GM03348 (cell line): ENCODE results near the gene RER1.

Source experiments
- DNase-seq: peaks from one replicate; pipeline ENCODE4 v3.0.0; 2012; ENCODE audit warnings: low spot score

RER1 gene

GRCh38 chr1:2391041-2391930 is at the start of gene RER1, which contains the start of gene MORN1:
Gene RER1, plus strand, starts transcription at chr1:2391841. Its CDS starts 3,950 bp downstream, at chr1:2395791.
Gene MORN1, minus strand, starts transcription at chr1:2391554. Its CDS starts 21 bp downstream, at chr1:2391533.
- DNase-seq, result peak; percentile 99

DNA sequence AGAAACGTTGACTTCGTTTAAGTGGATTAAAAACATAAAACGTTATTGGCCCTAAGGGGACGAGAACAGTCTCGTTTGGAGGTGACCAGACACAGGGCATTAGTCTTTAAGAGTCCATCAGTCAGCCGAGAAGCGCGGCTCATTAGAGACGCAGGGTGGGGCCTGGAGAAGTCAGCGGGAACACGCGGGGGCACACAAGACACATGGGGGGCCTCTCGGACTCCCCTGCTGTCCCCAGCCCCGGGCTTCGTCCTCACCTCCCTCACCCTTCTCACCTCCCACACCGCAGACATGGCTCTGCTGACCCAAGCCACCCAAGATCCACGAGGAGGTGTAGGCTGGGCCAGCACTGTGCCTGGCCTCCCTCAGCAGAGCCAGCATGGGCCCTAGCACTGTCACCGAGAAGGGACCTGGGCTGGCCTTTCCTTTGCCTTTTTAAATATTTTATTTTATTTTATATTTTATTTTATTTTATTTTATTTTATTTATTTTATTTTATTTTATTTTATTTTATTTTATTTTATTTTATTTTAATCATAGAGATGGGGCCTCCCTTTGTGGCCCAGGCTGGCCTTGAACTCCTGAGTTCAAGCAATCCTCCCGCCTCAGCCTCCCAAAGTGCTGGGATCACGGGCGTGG is 49.1 kb upstream of the RER1 start:
- no peak for DNase-seq

GRCh38 chr1:2343023-2343935 is 48.4 kb upstream of the RER1 start:
- no peak for DNase-seq

DNA sequence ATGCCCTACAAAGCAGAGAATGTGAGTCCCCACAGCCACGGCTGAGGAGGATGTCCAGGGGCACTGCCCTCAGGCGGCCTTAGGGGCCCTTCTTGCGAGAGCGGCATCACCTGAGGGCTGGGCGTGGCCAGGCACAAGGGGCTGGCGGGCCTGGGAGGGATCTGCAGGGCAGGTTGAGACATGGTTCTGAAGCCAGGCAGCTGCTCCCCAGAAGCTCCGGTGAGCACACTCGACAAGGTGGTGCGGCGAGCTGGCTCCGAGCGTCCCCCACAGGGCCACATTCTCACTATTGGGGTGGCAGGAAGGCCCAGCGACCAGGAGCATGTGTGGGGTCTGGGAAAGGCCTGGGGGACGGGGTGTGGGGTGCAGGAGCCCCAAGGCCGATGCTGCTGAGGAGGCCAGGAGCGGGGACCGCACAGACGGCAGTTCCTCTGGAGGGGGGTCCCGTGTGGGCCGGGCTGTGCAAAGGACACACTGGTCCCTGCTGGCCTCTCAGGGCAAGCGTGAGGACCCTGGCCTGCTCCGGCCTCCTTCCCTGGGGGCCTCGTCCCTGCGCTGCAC is 47.4 kb upstream of the RER1 start:
- no peak for DNase-seq

DNA sequence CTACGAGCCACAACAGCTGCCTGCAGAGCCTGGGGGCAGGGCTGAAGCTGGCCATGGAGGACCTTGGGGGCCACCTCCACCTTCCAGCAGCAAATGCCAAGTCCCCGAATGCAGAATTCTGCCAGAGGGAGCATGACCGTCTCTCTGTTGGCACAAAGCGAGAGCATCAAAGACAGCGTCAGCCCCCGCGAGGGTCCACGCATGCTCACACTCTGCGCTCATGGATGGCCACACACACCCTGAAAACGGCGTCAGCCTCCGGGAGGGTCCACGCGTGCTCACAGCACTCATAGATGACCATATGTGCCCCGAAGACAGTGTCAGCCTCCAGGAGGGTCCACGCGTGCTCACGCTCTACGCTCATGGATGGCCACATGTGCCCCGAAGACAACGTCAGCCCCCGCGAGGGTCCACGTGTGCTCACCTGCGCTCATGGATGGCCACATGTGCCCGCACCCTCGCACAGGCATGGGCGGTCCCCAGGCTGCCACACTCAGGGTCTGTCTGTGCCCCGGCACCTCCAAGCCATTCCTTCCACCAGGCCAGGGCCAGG is 46.8 kb upstream of the RER1 start:
- DNase-seq, result no peak

- no peak for DNase-seq
Observed at GRCh38 chr1:2345297-2346075, 46.2 kb upstream of the RER1 start.

DNA sequence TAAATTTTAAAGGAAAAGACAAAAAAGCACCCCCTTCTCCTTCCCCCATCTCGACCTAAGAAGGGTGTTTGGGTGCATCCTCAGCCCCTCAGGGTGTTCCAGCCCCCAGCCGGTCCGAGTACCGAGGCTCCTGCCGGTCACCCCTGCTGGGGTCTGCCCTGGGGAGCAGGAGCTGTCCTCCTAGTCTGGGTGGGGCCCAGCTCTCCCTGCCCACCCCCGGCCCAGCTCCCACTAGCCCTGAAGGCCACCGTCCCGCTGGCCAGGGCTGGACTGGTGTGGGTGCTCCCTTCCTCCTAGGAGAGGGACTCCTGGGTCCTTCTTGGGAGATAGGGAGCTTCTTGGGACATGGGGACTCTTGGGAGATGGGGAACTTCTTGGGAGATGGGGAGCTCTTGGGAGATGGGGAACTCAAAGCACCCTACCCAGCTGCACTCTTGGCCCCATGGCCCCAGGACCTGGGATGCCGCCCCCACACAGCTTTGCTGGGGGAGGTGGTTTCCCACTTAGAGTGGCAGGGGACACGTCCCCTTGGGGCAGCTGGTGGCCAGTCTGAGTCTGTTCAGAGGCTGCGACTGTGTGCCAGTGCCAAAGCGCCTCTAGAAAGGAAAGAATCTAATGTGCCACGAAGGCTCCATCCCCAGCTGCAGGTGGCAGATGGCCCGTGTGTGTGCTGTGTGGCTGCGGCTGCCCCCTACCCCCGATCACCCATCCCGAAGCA is 44.8 kb upstream of the RER1 start:
- DNase-seq, result no peak

GRCh38 chr1:2347409-2347785 is 44.2 kb upstream of the RER1 start:
- DNase-seq, result no peak

GRCh38 chr1:2347896-2348295 is 43.7 kb upstream of the RER1 start:
- no peak for DNase-seq

GRCh38 chr1:2348346-2349325 is 43.0 kb upstream of the RER1 start:
- DNase-seq, result no peak

- no peak for DNase-seq
Observed at GRCh38 chr1:2349806-2350205, 41.8 kb upstream of the RER1 start.

GRCh38 chr1:2350501-2350900 is 41.1 kb upstream of the RER1 start:
- no peak for DNase-seq

GRCh38 chr1:2350911-2351655 is 40.6 kb upstream of the RER1 start:
- no peak for DNase-seq

DNA sequence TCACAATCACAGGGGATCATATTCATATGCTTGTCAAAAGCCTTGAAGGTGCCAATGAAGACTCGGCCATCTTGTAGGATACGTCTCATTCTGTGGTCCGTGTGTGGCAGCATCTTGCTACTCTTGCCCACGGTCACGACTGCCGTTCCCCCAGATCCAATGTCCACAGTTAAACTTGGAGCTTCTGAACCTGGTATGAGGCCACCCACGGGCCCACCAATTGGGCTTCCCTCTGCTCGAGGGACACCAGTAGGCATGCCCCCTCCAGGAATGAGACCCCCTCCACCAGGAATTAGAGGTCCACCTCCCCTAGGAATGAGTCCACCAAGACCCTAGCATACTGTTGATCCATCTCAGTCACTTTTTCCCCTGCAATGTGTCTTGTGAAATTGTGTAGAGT is 39.9 kb upstream of the RER1 start:
- DNase-seq, result no peak

DNA sequence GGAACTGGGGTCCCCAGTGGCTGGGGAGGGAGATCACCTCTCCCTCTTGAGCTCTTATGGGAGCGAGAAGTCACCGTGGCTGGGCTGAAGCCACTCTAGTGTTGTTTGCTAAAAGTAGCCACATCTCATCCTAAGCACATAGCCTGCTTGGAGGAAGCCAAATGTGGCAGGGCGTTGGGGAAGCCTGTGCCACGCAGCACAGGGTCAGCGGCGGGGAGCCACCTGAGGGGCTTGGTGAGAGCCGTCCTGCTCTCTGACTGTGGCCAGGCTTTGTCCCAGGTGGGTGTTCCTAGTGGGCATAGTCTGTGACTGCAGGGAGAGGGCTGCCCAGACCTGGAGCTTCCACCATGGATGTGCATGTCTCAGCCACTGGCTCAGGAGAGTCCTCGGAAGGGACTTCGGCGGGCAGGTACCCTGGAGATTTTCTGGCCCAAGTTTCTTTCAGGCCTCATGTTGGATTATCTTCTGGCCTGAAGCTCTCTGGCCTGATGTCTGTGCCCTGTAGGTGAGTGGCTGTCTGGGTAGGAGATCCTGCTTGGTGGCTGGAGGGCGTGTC is 39.2 kb upstream of the RER1 start:
- DNase-seq, result no peak

- DNase-seq, result no peak
Observed at GRCh38 chr1:2352897-2353550, 38.6 kb upstream of the RER1 start.
